Measurements from ENCODE around the gene LRRK2. TPM values are rescaled to one million over a fixed set of nuclear protein-coding genes. Genes with fewer than 3 reads are reported as not detected.
"Not testable (repeated sequence)": the region's sequence is repeated elsewhere in the genome, so short reads cannot be mapped to it uniquely, and the experiment has no call there.

LRRK2 gene
- polyA plus RNA-seq, 1 donor (not counting 4 experiments of a cell fraction or from before 2014, with no cell fraction given), result 0.25 TPM

- DNase-seq (ENCODE audit: low read depth, low spot score) (no peak), FAIRE-seq (no peak)
- no peaks in the 10 kb centered on the region for H3K36me3 ChIP-seq (ENCODE audit: control insufficient read depth in 2 of 2, extremely low read depth in 1 of 2, insufficient read depth in 2 of 2, low read length in 2 of 2)
- H4K20me1 ChIP-seq (ENCODE audit: control insufficient read depth, extremely low read depth, insufficient read depth, low read length), result no peaks in the 10 kb centered on the region
- H3K9ac ChIP-seq (ENCODE audit: control insufficient read depth, extremely low read depth, insufficient read depth, low read length), result no peak overlapping the region
- H2AFZ ChIP-seq (ENCODE audit: control insufficient read depth, low read length), result no peak overlapping the region
- no peak for TF ChIP-seq EZH2 (IDR thresholded peaks at IDR 0.05; ENCODE audit: low read length)
- TF ChIP-seq CTCF (optimal IDR thresholded peaks at IDR 0.05 in 1 of 3, IDR thresholded peaks at IDR 0.05 in 1 of 3, conservative IDR thresholded peaks at IDR 0.05 in 1 of 3; ENCODE audit: extremely low read depth in 1 of 3, insufficient read depth in 2 of 3, low read length in 3 of 3), result no peak
- H3K79me2 ChIP-seq (ENCODE audit: control insufficient read depth, insufficient read depth, low read length), result no peaks in the 10 kb centered on the region
- H3K27ac ChIP-seq (ENCODE audit: control insufficient read depth, insufficient read depth, low read length), result no peak overlapping the region
- H3K9me3 ChIP-seq (ENCODE audit: control insufficient read depth, low read depth, low read length), result no peaks in the 10 kb centered on the region
- no peak overlapping the region for H3K4me2 ChIP-seq (ENCODE audit: control insufficient read depth, extremely low read depth, insufficient read depth, low read depth, low read length)
- no peak overlapping the region for H3K4me3 ChIP-seq (ENCODE audit: control insufficient read depth in 2 of 3, extremely low read depth in 1 of 3, insufficient read depth in 2 of 3, low read depth in 1 of 3, low read length in 3 of 3)
- no peaks in the 10 kb centered on the region for H3K9me1 ChIP-seq (ENCODE audit: control insufficient read depth, extremely low read depth, insufficient read depth, low read length)
- no peaks in the 10 kb centered on the region for H3K4me1 ChIP-seq (ENCODE audit: control insufficient read depth, extremely low read depth, insufficient read depth, low read length)
- dilution Hi-C loops (cut with MboI; ENCODE audit: extremely low pct_ligation_motif_present, low sequenced_read_pairs), result no loop called here
- H3K27me3 ChIP-seq (ENCODE audit: control insufficient read depth, extremely low read depth, insufficient read depth, low read length), result no peaks in the 10 kb centered on the region
Measured at GRCh38 chr12:40240779-40241178, 16.0 kb downstream of the LRRK2 start.

- TF ChIP-seq EZH2 (IDR thresholded peaks at IDR 0.05; ENCODE audit: low read length) (no peak), CTCF (optimal IDR thresholded peaks at IDR 0.05 in 1 of 3, IDR thresholded peaks at IDR 0.05 in 1 of 3, conservative IDR thresholded peaks at IDR 0.05 in 1 of 3; ENCODE audit: extremely low read depth in 1 of 3, insufficient read depth in 2 of 3, low read length in 3 of 3) (no peak)
- Histone ChIP-seq H3K79me2 (ENCODE audit: control insufficient read depth, insufficient read depth, low read length) (no peaks in the 10 kb centered on the region), H3K36me3 (ENCODE audit: control insufficient read depth in 2 of 2, extremely low read depth in 1 of 2, insufficient read depth in 2 of 2, low read length in 2 of 2) (no peaks in the 10 kb centered on the region), H2AFZ (ENCODE audit: control insufficient read depth, low read length) (no peak overlapping the region), H3K4me3 (ENCODE audit: control insufficient read depth in 2 of 3, extremely low read depth in 1 of 3, insufficient read depth in 2 of 3, low read depth in 1 of 3, low read length in 3 of 3) (no peak overlapping the region), H3K4me1 (ENCODE audit: control insufficient read depth, extremely low read depth, insufficient read depth, low read length) (no peaks in the 10 kb centered on the region), H3K9ac (ENCODE audit: control insufficient read depth, extremely low read depth, insufficient read depth, low read length) (no peak overlapping the region), H3K27ac (ENCODE audit: control insufficient read depth, insufficient read depth, low read length) (no peak overlapping the region), H3K4me2 (ENCODE audit: control insufficient read depth, extremely low read depth, insufficient read depth, low read depth, low read length) (no peak overlapping the region), H3K27me3 (ENCODE audit: control insufficient read depth, extremely low read depth, insufficient read depth, low read length) (no peaks in the 10 kb centered on the region), H4K20me1 (ENCODE audit: control insufficient read depth, extremely low read depth, insufficient read depth, low read length) (no peaks in the 10 kb centered on the region), H3K9me1 (ENCODE audit: control insufficient read depth, extremely low read depth, insufficient read depth, low read length) (no peaks in the 10 kb centered on the region), H3K9me3 (ENCODE audit: control insufficient read depth, low read depth, low read length) (no peaks in the 10 kb centered on the region)
- dilution Hi-C loops (cut with MboI; ENCODE audit: extremely low pct_ligation_motif_present, low sequenced_read_pairs), result no loop called here
- DNase-seq (ENCODE audit: low read depth, low spot score), result no peak
- no peak for FAIRE-seq
Measured at GRCh38 chr12:40241741-40242140, 16.9 kb downstream of the LRRK2 start.

GRCh38 chr12:40244526-40245156, 19.8 kb downstream of the LRRK2 start:
- H3K9ac ChIP-seq (ENCODE audit: control insufficient read depth, extremely low read depth, insufficient read depth, low read length); H3K4me2 ChIP-seq (ENCODE audit: control insufficient read depth, extremely low read depth, insufficient read depth, low read depth, low read length); FAIRE-seq; H3K27me3 ChIP-seq (ENCODE audit: control insufficient read depth, extremely low read depth, insufficient read depth, low read length); H3K79me2 ChIP-seq (ENCODE audit: control insufficient read depth, insufficient read depth, low read length); H2AFZ ChIP-seq (ENCODE audit: control insufficient read depth, low read length); H3K4me3 ChIP-seq (ENCODE audit: control insufficient read depth in 2 of 3, extremely low read depth in 1 of 3, insufficient read depth in 2 of 3, low read depth in 1 of 3, low read length in 3 of 3); H3K36me3 ChIP-seq (ENCODE audit: control insufficient read depth in 2 of 2, extremely low read depth in 1 of 2, insufficient read depth in 2 of 2, low read length in 2 of 2); DNase-seq (ENCODE audit: low read depth, low spot score); H4K20me1 ChIP-seq (ENCODE audit: control insufficient read depth, extremely low read depth, insufficient read depth, low read length); dilution Hi-C loops (cut with MboI; ENCODE audit: extremely low pct_ligation_motif_present, low sequenced_read_pairs); H3K4me1 ChIP-seq (ENCODE audit: control insufficient read depth, extremely low read depth, insufficient read depth, low read length); H3K9me3 ChIP-seq (ENCODE audit: control insufficient read depth, low read depth, low read length); H3K9me1 ChIP-seq (ENCODE audit: control insufficient read depth, extremely low read depth, insufficient read depth, low read length); H3K27ac ChIP-seq (ENCODE audit: control insufficient read depth, insufficient read depth, low read length): not testable (repeated sequence)

Data from keratinocyte (primary cell).